ENCODE measurements around the gene PDE7B.

The PDE7B gene

DNA sequence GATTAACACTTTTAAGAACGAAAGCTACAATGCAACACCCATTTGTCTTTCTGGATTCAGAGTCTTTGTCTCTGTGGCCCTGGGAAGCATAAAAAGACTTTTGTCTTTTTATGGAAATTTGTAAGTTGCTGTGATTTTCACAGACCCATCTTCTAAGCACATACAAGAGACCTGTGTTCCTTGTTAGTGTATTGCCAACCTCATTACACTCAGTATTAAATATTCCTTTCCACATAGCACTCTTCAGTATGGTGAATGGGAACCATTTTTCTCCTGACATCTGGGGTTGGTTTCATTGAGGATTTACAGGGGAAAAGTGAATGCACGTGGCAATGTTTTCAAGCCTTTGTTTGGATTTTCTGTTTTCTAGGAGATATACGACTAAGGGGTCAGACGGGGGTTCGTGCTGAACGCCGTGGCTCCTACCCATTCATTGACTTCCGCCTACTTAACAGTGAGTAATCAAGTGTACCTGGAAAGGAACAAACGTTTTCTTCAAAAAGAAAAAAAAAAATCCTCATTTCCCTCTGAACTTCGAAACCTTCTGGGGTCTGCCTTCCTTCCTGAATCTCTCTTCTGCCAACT lies 257.0 kb downstream of the PDE7B start:
- H3F3A ChIP-seq (ENCODE audit: low read depth) = no peaks in the 10 kb centered on the region
- H3K4me3 ChIP-seq (ENCODE audit: low read length, poor library complexity, severe bottlenecking) = no peak overlapping the region
- no peak overlapping the region for H3K4me2 ChIP-seq (ENCODE audit: low read depth, low read length, poor library complexity, severe bottlenecking)
- no peak overlapping the region for H2AFZ ChIP-seq (ENCODE audit: low read length)
- H3K9ac ChIP-seq (ENCODE audit: low read depth, low read length, poor library complexity, severe bottlenecking) = no peak overlapping the region
- H3K9me3 ChIP-seq (ENCODE audit: insufficient read depth, low read depth, low read length) = no peaks in the 10 kb centered on the region
- no peaks in the 10 kb centered on the region for H3K4me1 ChIP-seq (ENCODE audit: insufficient read depth, low read length, poor library complexity, severe bottlenecking)
- no peaks in the 10 kb centered on the region for H3K79me2 ChIP-seq (ENCODE audit: insufficient read depth, low read length)
- TF ChIP-seq, protein P1, sequence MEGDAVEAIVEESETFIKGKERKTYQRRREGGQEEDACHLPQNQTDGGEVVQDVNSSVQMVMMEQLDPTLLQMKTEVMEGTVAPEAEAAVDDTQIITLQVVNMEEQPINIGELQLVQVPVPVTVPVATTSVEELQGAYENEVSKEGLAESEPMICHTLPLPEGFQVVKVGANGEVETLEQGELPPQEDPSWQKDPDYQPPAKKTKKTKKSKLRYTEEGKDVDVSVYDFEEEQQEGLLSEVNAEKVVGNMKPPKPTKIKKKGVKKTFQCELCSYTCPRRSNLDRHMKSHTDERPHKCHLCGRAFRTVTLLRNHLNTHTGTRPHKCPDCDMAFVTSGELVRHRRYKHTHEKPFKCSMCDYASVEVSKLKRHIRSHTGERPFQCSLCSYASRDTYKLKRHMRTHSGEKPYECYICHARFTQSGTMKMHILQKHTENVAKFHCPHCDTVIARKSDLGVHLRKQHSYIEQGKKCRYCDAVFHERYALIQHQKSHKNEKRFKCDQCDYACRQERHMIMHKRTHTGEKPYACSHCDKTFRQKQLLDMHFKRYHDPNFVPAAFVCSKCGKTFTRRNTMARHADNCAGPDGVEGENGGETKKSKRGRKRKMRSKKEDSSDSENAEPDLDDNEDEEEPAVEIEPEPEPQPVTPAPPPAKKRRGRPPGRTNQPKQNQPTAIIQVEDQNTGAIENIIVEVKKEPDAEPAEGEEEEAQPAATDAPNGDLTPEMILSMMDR (conservative IDR thresholded peaks at IDR 0.05; ENCODE audit: low read length) = no peak
- no peak for TF ChIP-seq EZH2phosphoT487 (IDR thresholded peaks at IDR 0.05; ENCODE audit: borderline replicate concordance)
- H3K36me3 ChIP-seq (ENCODE audit: insufficient read depth, low read length) = no peaks in the 10 kb centered on the region
- no peaks in the 10 kb centered on the region for H3K9me2 ChIP-seq (replicated peaks; ENCODE audit: low read depth, low read length)
- no peaks in the 10 kb centered on the region for H3K27me3 ChIP-seq (ENCODE audit: insufficient read depth, low read length, poor library complexity, severe bottlenecking)
- H4K20me1 ChIP-seq (ENCODE audit: insufficient read depth, low read length, poor library complexity, severe bottlenecking) = no peaks in the 10 kb centered on the region

DNA sequence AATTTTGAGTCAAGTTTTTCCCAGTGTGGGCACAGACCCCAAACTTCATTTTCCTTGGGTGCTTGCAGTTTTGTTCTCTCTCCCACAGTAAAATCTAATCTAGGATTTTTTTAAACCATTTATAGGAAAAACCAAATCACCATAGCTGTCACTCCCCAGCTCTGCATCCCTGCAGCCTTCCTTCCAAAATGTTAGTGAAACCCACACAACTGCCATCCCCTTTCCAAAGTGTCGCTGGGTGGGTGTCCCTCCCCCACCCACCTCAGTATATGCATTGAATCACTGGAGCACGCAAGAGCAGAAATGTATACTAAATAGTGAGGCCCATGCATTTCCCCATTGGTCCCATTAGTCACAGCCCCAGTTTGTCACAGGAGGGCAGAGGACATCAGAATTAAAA lies 260.3 kb downstream of the PDE7B start:
- H4K20me1 ChIP-seq (ENCODE audit: insufficient read depth, low read length, poor library complexity, severe bottlenecking) = no peaks in the 10 kb centered on the region
- H3K79me2 ChIP-seq (ENCODE audit: insufficient read depth, low read length) = no peaks in the 10 kb centered on the region
- H3K27me3 ChIP-seq (ENCODE audit: insufficient read depth, low read length, poor library complexity, severe bottlenecking) = no peaks in the 10 kb centered on the region
- H3K9me2 ChIP-seq (replicated peaks; ENCODE audit: low read depth, low read length) = no peaks in the 10 kb centered on the region
- no peaks in the 10 kb centered on the region for H3K36me3 ChIP-seq (ENCODE audit: insufficient read depth, low read length)
- no peak overlapping the region for H2AFZ ChIP-seq (ENCODE audit: low read length)
- H3K4me1 ChIP-seq (ENCODE audit: insufficient read depth, low read length, poor library complexity, severe bottlenecking) = no peaks in the 10 kb centered on the region
- no peaks in the 10 kb centered on the region for H3K9me3 ChIP-seq (ENCODE audit: insufficient read depth, low read depth, low read length)
- TF ChIP-seq EZH2phosphoT487 (IDR thresholded peaks at IDR 0.05; ENCODE audit: borderline replicate concordance) = no peak
- TF ChIP-seq, protein P1 (conservative IDR thresholded peaks at IDR 0.05; ENCODE audit: low read length) = no peak
- no peaks in the 10 kb centered on the region for H3F3A ChIP-seq (ENCODE audit: low read depth)
- H3K9ac ChIP-seq (ENCODE audit: low read depth, low read length, poor library complexity, severe bottlenecking) = no peak overlapping the region
- H3K4me2 ChIP-seq (ENCODE audit: low read depth, low read length, poor library complexity, severe bottlenecking) = no peak overlapping the region
- H3K4me3 ChIP-seq (ENCODE audit: low read length, poor library complexity, severe bottlenecking) = no peak overlapping the region

DNA sequence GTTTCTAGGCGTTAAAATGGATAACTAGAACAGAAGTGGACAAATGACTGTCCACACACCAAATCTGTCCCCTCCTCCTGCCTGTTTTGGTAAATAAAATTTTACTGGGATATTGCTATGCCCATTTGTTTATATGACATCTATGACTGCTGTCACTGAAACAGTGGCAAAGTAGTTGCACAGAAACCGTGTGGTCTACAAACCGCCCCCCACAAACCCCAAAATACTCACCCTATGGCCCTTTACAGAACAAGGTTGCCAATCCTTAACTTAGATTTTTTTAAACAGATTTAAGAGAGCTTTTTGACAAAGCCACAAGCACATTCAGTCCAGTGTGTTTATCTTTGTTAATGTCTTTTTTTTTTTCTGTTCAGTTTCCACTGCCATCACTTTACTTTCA lies 260.8 kb downstream of the PDE7B start:
- H3K9me3 ChIP-seq (ENCODE audit: insufficient read depth, low read depth, low read length) = no peaks in the 10 kb centered on the region
- no peaks in the 10 kb centered on the region for H3F3A ChIP-seq (ENCODE audit: low read depth)
- H3K27me3 ChIP-seq (ENCODE audit: insufficient read depth, low read length, poor library complexity, severe bottlenecking) = no peaks in the 10 kb centered on the region
- no peaks in the 10 kb centered on the region for H3K36me3 ChIP-seq (ENCODE audit: insufficient read depth, low read length)
- H3K4me1 ChIP-seq (ENCODE audit: insufficient read depth, low read length, poor library complexity, severe bottlenecking) = no peaks in the 10 kb centered on the region
- no peak overlapping the region for H3K4me2 ChIP-seq (ENCODE audit: low read depth, low read length, poor library complexity, severe bottlenecking)
- no peak overlapping the region for H3K9ac ChIP-seq (ENCODE audit: low read depth, low read length, poor library complexity, severe bottlenecking)
- no peak overlapping the region for H3K4me3 ChIP-seq (ENCODE audit: low read length, poor library complexity, severe bottlenecking)
- H4K20me1 ChIP-seq (ENCODE audit: insufficient read depth, low read length, poor library complexity, severe bottlenecking) = no peaks in the 10 kb centered on the region
- no peaks in the 10 kb centered on the region for H3K79me2 ChIP-seq (ENCODE audit: insufficient read depth, low read length)
- no peaks in the 10 kb centered on the region for H3K9me2 ChIP-seq (replicated peaks; ENCODE audit: low read depth, low read length)
- H2AFZ ChIP-seq (ENCODE audit: low read length) = no peak overlapping the region
- no peak for TF ChIP-seq EZH2phosphoT487 (IDR thresholded peaks at IDR 0.05; ENCODE audit: borderline replicate concordance)
- TF ChIP-seq, protein P1 (conservative IDR thresholded peaks at IDR 0.05; ENCODE audit: low read length) = no peak
